Panc1 (cell line): ENCODE results near the gene MYO3B.

ENCODE experiments used
- POLR2AphosphoS5 ChIP-seq: IDR thresholded peaks from 2 replicates; pipeline ENCODE4 v1.6.1; 2012; ENCODE audit warnings: mild to moderate bottlenecking, low read depth, low read length, moderate library complexity
- SIN3A ChIP-seq: IDR thresholded peaks from 2 replicates; pipeline ENCODE4 v1.6.1; 2012; ENCODE audit warnings: low read depth, mild to moderate bottlenecking, low read length, moderate library complexity, borderline replicate concordance; ENCODE audit not compliant: insufficient read depth
- TCF7L2 ChIP-seq: IDR thresholded peaks from 2 replicates; pipeline ENCODE4 v1.6.1; 2011; ENCODE audit warnings: mild to moderate bottlenecking, low read depth, low read length, inconsistent platforms
- TF ChIP-seq, protein P1 (sequence below): fragments of 450-650 bp; IDR thresholded peaks from 2 replicates; pipeline ENCODE4 v1.5.1; 2017; ENCODE audit warnings: mild to moderate bottlenecking
- TF ChIP-seq, protein P2 (sequence below), 2 experiments: IDR thresholded peaks; 2 replicates each; pipeline ENCODE4 v1.6.1; 2011 to 2012; ENCODE audit warnings: low read depth in 2 of 2, control low read depth in 1 of 2, low read length in 1 of 2, mild to moderate bottlenecking in 1 of 2, moderate library complexity in 1 of 2; ENCODE audit not compliant: insufficient read depth in 1 of 2

DNA sequence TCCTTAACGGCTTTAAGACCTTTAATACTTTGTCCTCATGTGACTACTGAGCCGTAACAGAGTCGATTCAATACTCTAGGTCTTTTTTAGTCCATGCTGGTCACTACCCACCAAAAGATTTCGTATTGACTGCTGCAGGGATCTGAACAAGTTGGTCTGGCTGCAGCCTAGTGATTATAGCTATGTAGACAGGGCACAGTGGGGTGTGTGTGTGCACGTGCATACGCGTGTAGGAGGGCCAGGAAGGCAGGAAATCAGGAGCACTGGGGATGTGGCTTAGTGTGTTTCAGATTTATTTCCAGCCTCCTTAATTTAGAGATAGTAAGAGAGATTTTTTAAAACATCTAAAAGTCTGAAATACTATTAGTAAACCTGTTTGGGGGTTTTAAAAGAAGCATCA, 161.4 kb downstream of the MYO3B start:
- TF ChIP-seq, protein P1, sequence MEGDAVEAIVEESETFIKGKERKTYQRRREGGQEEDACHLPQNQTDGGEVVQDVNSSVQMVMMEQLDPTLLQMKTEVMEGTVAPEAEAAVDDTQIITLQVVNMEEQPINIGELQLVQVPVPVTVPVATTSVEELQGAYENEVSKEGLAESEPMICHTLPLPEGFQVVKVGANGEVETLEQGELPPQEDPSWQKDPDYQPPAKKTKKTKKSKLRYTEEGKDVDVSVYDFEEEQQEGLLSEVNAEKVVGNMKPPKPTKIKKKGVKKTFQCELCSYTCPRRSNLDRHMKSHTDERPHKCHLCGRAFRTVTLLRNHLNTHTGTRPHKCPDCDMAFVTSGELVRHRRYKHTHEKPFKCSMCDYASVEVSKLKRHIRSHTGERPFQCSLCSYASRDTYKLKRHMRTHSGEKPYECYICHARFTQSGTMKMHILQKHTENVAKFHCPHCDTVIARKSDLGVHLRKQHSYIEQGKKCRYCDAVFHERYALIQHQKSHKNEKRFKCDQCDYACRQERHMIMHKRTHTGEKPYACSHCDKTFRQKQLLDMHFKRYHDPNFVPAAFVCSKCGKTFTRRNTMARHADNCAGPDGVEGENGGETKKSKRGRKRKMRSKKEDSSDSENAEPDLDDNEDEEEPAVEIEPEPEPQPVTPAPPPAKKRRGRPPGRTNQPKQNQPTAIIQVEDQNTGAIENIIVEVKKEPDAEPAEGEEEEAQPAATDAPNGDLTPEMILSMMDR = no peak
- TF ChIP-seq SIN3A = no peak
- no peak for TF ChIP-seq TCF7L2
- TF ChIP-seq POLR2AphosphoS5 = no peak
- TF ChIP-seq, protein P2, sequence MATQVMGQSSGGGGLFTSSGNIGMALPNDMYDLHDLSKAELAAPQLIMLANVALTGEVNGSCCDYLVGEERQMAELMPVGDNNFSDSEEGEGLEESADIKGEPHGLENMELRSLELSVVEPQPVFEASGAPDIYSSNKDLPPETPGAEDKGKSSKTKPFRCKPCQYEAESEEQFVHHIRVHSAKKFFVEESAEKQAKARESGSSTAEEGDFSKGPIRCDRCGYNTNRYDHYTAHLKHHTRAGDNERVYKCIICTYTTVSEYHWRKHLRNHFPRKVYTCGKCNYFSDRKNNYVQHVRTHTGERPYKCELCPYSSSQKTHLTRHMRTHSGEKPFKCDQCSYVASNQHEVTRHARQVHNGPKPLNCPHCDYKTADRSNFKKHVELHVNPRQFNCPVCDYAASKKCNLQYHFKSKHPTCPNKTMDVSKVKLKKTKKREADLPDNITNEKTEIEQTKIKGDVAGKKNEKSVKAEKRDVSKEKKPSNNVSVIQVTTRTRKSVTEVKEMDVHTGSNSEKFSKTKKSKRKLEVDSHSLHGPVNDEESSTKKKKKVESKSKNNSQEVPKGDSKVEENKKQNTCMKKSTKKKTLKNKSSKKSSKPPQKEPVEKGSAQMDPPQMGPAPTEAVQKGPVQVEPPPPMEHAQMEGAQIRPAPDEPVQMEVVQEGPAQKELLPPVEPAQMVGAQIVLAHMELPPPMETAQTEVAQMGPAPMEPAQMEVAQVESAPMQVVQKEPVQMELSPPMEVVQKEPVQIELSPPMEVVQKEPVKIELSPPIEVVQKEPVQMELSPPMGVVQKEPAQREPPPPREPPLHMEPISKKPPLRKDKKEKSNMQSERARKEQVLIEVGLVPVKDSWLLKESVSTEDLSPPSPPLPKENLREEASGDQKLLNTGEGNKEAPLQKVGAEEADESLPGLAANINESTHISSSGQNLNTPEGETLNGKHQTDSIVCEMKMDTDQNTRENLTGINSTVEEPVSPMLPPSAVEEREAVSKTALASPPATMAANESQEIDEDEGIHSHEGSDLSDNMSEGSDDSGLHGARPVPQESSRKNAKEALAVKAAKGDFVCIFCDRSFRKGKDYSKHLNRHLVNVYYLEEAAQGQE (IDR thresholded peaks at IDR 0.05; ENCODE audit: insufficient read depth in 1 of 2, low read depth in 2 of 2, low read length in 1 of 2) = no peak
